Liver (tissue), 2 donors: ENCODE results near the gene ADRM1.

Source experiments
- TF ChIP-seq, protein P1 (sequence below): fragments of 150-350 bp; IDR thresholded peaks from 2 replicates; pipeline ENCODE4 v1.5.1; 2017; ENCODE audit warnings: improper control_type of control experiment, low read depth, low read length; ENCODE audit not compliant: missing input control
- TF ChIP-seq, protein P2 (sequence below): IDR thresholded peaks from 2 replicates; pipeline ENCODE4 v1.6.1; 2016; ENCODE audit warnings: antibody characterized with exemption
- donor health status: healthy.

DNA sequence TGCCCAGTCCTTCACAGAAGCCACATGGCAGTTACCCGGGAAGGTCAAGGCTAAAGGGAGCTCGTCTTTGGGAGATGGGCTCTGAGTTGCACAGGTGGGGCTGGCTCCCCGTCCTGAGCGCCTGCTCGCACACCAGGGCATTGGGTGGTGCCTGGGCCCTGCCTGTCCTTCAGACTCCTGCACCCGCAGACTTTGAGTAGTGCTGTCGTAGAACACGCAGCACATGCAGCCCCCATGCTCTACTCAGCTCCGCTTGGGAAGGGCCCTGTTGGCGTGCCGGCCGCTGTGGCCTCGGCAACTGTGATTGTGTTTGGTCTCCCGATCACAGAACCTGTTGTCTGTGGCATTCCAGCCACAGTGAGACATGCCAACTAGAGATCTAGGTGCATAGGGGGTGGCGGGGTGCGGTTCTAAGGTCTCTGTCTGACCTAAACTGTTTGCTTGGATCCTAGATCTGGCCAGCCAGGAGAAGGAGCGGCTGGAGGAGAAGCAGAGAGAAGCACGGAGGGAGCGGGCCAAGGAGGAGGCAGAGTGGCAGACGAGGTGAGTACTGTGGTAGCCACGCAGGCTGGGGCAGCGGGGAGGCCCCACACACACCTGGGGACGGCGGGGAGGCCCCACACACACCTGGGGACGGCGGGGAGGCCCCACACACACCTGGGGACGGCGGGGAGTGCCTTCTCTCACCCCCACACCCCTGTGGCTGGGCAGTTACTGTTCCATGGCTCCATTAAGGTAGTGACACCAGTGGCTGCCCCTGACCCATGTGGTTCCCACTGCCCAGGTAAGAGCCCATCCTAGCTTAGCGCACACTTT is 11.3 kb upstream of the ADRM1 start:
- TF ChIP-seq, protein P1, sequence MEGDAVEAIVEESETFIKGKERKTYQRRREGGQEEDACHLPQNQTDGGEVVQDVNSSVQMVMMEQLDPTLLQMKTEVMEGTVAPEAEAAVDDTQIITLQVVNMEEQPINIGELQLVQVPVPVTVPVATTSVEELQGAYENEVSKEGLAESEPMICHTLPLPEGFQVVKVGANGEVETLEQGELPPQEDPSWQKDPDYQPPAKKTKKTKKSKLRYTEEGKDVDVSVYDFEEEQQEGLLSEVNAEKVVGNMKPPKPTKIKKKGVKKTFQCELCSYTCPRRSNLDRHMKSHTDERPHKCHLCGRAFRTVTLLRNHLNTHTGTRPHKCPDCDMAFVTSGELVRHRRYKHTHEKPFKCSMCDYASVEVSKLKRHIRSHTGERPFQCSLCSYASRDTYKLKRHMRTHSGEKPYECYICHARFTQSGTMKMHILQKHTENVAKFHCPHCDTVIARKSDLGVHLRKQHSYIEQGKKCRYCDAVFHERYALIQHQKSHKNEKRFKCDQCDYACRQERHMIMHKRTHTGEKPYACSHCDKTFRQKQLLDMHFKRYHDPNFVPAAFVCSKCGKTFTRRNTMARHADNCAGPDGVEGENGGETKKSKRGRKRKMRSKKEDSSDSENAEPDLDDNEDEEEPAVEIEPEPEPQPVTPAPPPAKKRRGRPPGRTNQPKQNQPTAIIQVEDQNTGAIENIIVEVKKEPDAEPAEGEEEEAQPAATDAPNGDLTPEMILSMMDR, result no peak
- TF ChIP-seq, protein P2, sequence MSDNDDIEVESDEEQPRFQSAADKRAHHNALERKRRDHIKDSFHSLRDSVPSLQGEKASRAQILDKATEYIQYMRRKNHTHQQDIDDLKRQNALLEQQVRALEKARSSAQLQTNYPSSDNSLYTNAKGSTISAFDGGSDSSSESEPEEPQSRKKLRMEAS, result no peak
